Measurements from ENCODE around the gene PHACTR3. TPM values are rescaled to one million over a fixed set of nuclear protein-coding genes. Genes with fewer than 3 reads are reported as not detected.

PHACTR3 gene
- total and polyA plus RNA-seq, 2 of the 8 experiments (the other 6 are each of a cell fraction or from before 2014, with no cell fraction given) = 0.05 to 0.13 TPM

DNA sequence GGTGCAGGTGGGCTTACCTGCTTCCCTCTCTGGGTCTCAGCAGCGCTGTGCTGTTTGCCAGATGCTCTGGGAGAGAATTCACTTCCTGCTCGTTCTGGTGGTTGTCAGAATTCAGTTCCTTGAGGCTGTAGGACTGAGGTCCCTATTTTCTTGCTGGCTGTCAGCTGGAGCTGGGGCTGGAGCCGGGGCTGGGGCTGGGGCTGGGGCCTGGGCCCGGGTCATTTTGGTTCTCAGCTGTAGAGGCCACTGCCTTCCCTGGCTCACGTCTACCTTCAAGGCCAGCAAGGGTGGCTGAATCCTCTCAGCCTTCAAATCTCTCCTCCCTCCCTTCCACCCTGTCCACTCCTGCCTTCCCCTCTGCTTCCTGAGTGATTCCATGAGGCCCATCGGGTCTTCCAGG, 16.8 kb upstream of the PHACTR3 start:
- POLR2A ChIA-PET (ENCODE audit: partially characterized antibody) = no interaction called here
- TF ChIP-seq MAX (IDR thresholded peaks at IDR 0.05) (no peak), ATF3 (IDR thresholded peaks at IDR 0.05; ENCODE audit: insufficient read depth, low read depth, low read length) (no peak), PHF8 (conservative IDR thresholded peaks at IDR 0.05; ENCODE audit: low read depth, low read length) (no peak), CHD1 (IDR thresholded peaks at IDR 0.05; ENCODE audit: low read depth, low read length) (no peak), TCF12 (IDR thresholded peaks at IDR 0.05; ENCODE audit: low read depth, low read length) (no peak), RAD21 (IDR thresholded peaks at IDR 0.05 in 1 of 2, conservative IDR thresholded peaks at IDR 0.05 in 1 of 2; ENCODE audit: low read depth in 2 of 2, low read length in 2 of 2) (no peak), CBX8 (IDR thresholded peaks at IDR 0.05; ENCODE audit: borderline replicate concordance, low read depth, low read length) (no peak), CREB1 (IDR thresholded peaks at IDR 0.05) (no peak), SRF (IDR thresholded peaks at IDR 0.05; ENCODE audit: low read depth, low read length) (no peak), ZNF274 (IDR thresholded peaks at IDR 0.05; ENCODE audit: borderline replicate concordance, extremely low read depth, low read length) (no peak), CTBP2 (IDR thresholded peaks at IDR 0.05; ENCODE audit: borderline replicate concordance, insufficient read depth, insufficient read length, low read length) (no peak), RFX5 (IDR thresholded peaks at IDR 0.05; ENCODE audit: borderline replicate concordance, low read depth, low read length) (no peak), HDAC2 (IDR thresholded peaks at IDR 0.05; ENCODE audit: borderline replicate concordance in 1 of 2, low read depth in 2 of 2, low read length in 2 of 2) (no peak)

More for the DNA sequence above, 16.8 kb upstream of the PHACTR3 start:
- no peak overlapping the region for H3K27ac ChIP-seq (ENCODE audit: low read depth, low read length)
- no peak overlapping the region for H3K23ac ChIP-seq (ENCODE audit: insufficient read length)
- H2AK5ac ChIP-seq (ENCODE audit: low read depth, low read length) = no peak overlapping the region
- H3K27me3 ChIP-seq (replicated peaks in 1 of 4; ENCODE audit: control insufficient read depth in 3 of 4, extremely low read depth in 1 of 4, insufficient read depth in 3 of 4, low read length in 3 of 4) = peaks cover 0 to 8% (median 0%) of the 10 kb centered on the region in 4 experiments; a peak in 1 of 7 replicates
- H3K23me2 ChIP-seq (ENCODE audit: low read depth, low read length) = peaks cover 4% of the 10 kb centered on the region; the same call in 1 of the 2 replicates
- H3K4me1 ChIP-seq (replicated peaks in 1 of 4; ENCODE audit: control insufficient read depth in 3 of 4, insufficient read depth in 4 of 4, low read length in 3 of 4) = no peaks in the 10 kb centered on the region
- H3K4me2 ChIP-seq (ENCODE audit: insufficient read depth in 1 of 2, low read depth in 2 of 2, low read length in 2 of 2) = no peak overlapping the region
- no peak overlapping the region for H2BK120ac ChIP-seq (replicated peaks; ENCODE audit: low read depth, low read length)
- no peak for DNase-seq (ENCODE audit: low read depth in 1 of 2, low spot score in 2 of 2)
- H2BK5ac ChIP-seq (ENCODE audit: low read depth, low read length) = no peak overlapping the region
- H4K8ac ChIP-seq (ENCODE audit: extremely low read depth, insufficient read depth, low read length) = no peak overlapping the region
- H3K4ac ChIP-seq (replicated peaks; ENCODE audit: insufficient read length, low read depth, low read length) = no peak overlapping the region
- H2BK15ac ChIP-seq (ENCODE audit: low read length) = no peak overlapping the region
- peaks cover 0 to 4% of the 10 kb centered on the region in 2 experiments for H4K20me1 ChIP-seq (replicated peaks in 1 of 2; ENCODE audit: control insufficient read depth in 1 of 2, insufficient read depth in 2 of 2, low read length in 2 of 2)
- no peak overlapping the region for H3K4me3 ChIP-seq (ENCODE audit: extremely low read depth in 1 of 4, insufficient read depth in 2 of 4, low read depth in 3 of 4, low read length in 4 of 4)
- no peaks in the 10 kb centered on the region for H3K79me2 ChIP-seq (ENCODE audit: control insufficient read depth in 1 of 2, insufficient read depth in 2 of 2, low read length in 2 of 2)
- no peaks in the 10 kb centered on the region for H3K79me1 ChIP-seq (ENCODE audit: low read depth, low read length)
- peaks cover 73 to 99% of the 10 kb centered on the region in 2 experiments for H3K9me3 ChIP-seq (ENCODE audit: insufficient read depth in 2 of 2, low read depth in 1 of 2, low read length in 1 of 2)
- no peak overlapping the region for H3K56ac ChIP-seq (replicated peaks; ENCODE audit: insufficient read length, low read depth, low read length)
- CTCF ChIA-PET (ENCODE audit: partially characterized antibody) = no interaction called here
- H3K9ac ChIP-seq (replicated peaks in 1 of 4; ENCODE audit: extremely low read depth in 1 of 4, low read depth in 3 of 4, low read length in 3 of 4) = no peak overlapping the region
- H3K14ac ChIP-seq (ENCODE audit: insufficient read length) = no peak overlapping the region
- H2BK20ac ChIP-seq (ENCODE audit: low read length) = no peak overlapping the region
- no peak for FAIRE-seq
- WGBS, 2 experiments (ENCODE audit: extremely low coverage in 1 of 2, insufficient coverage in 1 of 2, insufficient read length in 1 of 2, insufficient replicate concordance in 2 of 2, low coverage in 1 of 2, low lambda C conversion rate in 2 of 2, missing lambda C conversion rate in 1 of 2) = 72% methylated on average over 5 of the region's 6 CpGs; no CpG with 5 or more reads in 1 of the 2 experiments
- H3K36me3 ChIP-seq (ENCODE audit: control insufficient read depth in 2 of 4, insufficient read depth in 4 of 4, low read length in 3 of 4) = no peaks in the 10 kb centered on the region; a peak in 1 of 8 replicates
- no peak overlapping the region for H4K5ac ChIP-seq (ENCODE audit: insufficient read length, low read depth, low read length)
- no peak overlapping the region for H3K18ac ChIP-seq (ENCODE audit: extremely low read depth, low read length)
- H2BK12ac ChIP-seq (ENCODE audit: low read depth, low read length) = no peak overlapping the region
- no peak overlapping the region for H2AFZ ChIP-seq (ENCODE audit: low read length)
- no peak overlapping the region for H4K91ac ChIP-seq (replicated peaks; ENCODE audit: insufficient read length, low read length)
